HG02610 (cell line): ENCODE measurements around the gene MXI1.
A peak's percentile ranks its signal among the peaks of the same experiment; 100 is the strongest.
"Not testable (repeated sequence)": the region's sequence is repeated elsewhere in the genome, so short reads cannot be mapped to it uniquely, and the experiment has no call there.

ENCODE experiments used
- ATAC-seq: cut with Tn5 transposase; IDR thresholded peaks from one replicate; pipeline ENCODE4 v1.9.1; 2021; ENCODE audit warnings: mild to moderate bottlenecking, moderate library complexity; ENCODE audit not compliant: unreplicated experiment

Gene MXI1

DNA sequence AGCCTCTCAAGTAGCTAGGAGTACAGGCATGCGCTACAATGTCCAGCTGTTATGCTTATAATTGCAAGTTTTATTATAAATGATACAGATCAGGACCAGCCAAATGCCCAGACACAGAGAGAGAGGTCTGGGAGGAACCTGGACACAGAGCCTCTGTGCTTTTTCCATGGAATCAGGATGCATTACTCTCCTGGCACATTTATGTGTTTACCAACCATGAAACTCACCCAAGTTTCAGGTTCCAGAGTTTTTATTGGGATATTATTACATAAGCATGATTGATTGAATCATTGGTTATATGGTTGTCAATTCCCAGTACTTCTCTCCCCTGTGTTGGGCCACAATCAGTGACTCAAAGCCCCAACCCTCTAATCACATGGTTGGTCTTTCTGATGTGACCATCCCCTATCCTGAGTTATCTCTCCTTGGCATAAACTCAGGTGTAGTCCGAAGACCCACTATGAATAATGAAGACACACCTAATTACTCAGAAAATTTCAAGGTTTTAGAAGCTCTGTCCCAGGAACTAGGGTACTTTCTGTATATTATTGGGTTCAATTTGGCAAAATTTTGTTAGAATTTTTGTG is 30.6 kb downstream of the MXI1 start:
- no peak for ATAC-seq

DNA sequence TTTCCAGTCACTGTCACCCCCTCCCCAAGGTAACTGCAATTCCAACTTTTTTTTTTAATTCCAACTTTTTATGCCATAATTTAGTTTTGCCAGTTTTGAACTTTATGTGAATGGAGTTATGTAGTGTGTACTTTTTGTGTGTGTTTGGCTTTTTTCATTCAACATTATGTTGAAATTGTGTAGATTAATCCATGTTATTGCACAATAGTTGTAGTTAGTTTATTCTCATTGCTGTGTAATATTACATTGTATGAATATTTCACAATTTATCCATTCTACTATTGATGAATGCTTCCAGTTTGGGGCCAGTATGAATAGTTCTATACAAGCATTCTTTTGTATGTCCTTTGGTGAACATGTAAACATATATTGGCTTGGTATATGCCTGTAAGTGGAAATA is 32.5 kb downstream of the MXI1 start:
- ATAC-seq = no peak

DNA sequence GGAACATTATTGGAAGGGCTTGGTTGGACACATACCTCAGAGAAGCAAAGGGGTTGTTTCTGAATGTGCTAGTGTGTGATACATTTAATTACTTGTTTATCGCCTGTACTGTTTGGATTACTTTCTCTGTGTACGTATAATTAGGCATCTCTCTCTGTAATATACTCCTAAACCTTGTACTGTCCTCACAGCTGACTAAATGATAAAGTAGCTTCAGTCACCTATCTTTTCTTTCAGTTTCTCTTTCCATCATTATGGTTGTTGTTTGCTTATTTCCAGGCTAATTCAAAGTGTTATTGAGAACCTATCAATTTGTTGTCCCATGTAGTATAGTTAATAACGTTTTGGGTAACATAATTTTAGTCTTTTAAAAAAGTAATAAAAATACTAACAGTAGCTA is 34.0 kb downstream of the MXI1 start:
- ATAC-seq = peak; percentile 77

DNA sequence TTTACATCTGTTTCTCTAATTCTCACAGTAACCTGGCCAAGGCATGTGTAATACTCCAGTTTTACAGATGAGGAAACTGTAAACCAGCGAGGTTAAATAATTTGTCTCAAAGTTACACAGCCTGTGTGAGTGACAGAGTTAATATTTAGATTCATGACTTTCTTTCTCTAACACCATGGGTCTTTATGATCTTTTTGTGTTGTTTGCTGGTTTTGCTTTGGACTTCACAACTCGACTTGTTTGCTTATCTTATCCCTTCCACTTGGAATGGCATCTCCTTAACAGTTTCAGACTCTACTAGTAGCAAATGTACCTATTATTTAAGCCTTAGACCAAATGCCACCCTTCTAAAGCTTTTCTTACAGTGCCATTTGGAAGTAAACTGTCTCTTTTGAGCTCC is 34.4 kb downstream of the MXI1 start:
- peak; percentile 40 for ATAC-seq

DNA sequence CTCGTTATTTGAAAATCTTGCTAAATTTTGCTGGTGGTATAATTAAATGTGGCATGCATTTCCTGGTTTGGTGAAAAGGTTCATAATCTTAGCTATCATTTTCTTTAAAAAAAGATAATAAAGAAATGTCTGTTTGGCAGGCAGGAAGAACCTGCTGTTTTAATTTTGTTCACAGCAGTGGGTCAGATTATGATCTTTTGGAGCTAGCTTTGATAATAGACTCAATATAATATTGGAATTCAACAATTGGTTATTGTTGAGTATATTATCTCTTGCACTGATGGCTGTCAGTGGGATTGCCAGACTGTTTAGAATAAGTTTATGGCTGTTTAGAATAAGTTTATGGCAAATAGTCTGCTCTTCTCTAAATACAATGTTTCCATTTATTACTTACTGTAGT is 35.1 kb downstream of the MXI1 start:
- no peak for ATAC-seq

DNA sequence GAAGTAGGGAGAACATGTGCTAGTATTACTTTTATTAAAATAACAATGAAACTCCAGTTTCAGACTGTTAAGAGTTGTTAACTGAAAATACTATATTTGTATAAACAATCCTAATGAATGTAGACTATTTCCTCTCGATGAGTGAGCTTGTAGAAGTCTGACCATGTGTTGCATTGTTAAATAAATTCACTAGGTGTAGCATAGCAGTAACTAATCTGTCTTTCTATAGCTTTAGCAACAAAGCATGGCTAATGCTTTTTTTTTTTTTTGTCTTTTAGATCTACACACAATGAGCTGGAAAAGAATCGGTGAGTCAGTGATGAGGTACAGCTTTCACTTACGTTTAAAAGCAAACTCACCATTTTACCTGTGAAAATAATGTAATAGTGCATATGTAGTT is 37.1 kb downstream of the MXI1 start:
- ATAC-seq = no peak

DNA sequence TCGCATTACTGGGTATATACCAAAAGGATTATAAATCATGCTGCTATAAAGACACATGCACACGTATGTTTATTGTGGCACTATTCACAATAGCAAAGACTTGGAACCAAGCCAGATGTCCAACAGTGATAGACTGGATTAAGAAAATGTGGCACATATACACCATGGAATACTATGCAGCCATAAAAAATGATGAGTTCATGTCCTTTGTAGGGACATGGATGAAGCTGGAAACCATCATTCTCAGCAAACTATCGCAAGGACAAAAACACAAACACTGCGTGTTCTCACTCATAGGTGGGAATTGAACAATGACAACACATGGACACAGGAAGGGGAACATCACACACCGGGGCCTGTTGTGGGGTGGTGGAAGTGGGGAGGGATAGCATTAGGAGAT is 40.4 kb downstream of the MXI1 start:
- ATAC-seq = not testable (repeated sequence)

DNA sequence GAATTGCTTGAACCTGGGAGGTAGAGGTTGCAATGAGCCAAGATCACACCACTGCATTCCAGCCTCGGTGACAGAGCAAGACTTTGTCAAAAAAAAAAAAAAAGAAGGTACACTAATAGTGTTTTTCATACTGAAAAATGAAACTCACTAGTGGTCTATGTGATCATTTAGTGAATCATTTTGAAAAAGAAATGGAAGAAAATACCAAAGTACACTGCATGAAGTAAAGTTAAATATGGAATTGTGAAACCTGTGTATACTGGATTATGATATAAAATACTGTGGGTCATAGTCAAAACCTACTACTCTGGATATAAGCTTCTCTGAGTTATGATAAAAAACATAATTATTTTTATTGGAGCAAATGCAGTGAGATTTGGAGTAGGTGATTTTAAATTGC is 42.1 kb downstream of the MXI1 start:
- ATAC-seq = peak; percentile 69

DNA sequence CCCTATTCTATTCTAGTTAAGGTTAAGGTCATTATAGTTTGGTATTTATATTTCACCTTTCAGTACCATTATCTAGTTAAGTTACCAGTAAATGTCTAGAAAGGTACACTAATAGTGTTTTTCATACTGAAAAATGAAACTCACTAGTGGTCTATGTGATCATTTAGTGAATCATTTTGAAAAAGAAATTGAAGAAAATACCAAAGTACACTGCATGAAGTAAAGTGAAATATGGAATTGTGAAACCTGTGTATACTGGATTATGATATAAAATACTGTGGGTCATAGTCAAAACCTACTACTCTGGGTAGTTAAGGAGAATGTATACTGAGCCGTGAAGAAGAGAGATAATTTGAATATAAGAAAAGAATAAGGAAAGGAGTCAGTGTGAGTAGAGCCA is 44.0 kb downstream of the MXI1 start:
- peak; percentile 88 for ATAC-seq

DNA sequence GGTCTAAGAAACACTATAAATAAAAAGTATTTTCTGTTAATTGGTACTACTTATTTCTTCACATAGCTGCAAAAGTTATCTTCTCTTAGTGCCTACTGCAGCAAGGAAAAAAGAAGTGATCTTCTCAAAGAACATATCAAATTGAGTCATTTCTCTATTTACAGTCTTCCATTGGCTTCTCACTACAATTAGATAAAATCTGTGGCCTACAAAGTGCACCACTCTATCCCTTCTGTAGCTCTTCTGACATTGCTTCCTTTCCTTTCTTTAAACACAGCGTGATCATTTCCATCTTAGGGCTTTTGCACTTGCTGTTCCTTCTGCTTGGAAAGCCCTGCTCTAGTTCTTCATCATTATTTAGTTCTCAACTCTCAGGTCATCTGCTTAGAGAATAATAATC is 44.7 kb downstream of the MXI1 start:
- no peak for ATAC-seq

DNA sequence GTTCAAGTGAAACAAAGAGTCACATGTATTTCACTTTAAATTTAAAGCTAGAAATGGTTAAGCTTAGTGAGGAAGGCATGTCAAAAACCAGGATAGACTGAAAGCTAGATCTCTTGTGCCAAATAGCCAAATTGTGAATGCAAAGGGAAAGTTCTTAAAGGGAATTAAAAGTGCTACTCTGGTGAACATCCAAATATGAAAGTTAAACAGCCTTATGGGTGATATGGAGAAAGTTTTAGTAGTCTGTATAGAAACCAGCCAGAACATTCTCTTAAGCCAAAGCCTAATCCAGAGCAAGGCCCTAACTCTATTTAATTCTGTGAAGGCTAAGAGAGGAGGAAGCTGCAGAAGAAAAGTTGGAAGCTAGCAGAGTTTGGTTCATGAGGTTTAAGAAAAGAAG is 47.1 kb downstream of the MXI1 start:
- ATAC-seq = no peak

DNA sequence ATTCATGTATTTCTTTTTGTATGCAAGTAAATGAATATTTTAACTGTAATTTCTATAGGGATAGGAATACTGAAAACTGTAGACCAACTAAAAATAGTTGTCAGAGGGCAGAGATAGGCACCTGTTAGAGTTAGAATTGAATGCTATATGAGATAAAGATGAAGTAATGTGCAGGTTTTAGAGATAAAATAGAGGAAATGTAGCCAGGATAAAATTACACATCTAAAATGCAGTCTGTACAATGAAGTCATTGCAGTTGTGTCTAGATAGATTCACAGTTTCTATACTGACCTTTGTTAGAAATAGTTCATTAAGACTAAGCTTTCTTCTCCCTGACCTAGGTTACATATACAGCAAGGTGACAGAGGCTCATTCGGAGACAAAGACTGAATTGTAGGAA is 51.1 kb downstream of the MXI1 start:
- no peak for ATAC-seq

DNA sequence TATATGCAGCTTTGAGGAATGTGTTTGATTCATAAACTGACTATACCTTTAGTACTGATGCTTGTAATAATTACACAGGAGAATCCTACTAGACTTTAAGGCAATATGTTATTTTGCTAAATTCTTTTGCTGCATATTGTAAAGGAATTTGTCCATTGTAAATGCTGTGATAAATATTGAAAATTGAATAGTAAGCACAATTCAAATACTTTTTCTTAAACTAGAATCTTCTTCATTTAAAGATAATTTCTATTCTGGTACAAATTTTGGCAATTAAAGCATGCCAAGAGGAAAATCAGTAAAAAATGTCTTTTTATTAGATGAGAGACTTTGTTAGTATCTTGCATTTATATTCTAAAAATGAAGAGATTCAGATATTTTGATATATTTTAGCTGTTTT is 51.9 kb downstream of the MXI1 start:
- ATAC-seq = no peak

DNA sequence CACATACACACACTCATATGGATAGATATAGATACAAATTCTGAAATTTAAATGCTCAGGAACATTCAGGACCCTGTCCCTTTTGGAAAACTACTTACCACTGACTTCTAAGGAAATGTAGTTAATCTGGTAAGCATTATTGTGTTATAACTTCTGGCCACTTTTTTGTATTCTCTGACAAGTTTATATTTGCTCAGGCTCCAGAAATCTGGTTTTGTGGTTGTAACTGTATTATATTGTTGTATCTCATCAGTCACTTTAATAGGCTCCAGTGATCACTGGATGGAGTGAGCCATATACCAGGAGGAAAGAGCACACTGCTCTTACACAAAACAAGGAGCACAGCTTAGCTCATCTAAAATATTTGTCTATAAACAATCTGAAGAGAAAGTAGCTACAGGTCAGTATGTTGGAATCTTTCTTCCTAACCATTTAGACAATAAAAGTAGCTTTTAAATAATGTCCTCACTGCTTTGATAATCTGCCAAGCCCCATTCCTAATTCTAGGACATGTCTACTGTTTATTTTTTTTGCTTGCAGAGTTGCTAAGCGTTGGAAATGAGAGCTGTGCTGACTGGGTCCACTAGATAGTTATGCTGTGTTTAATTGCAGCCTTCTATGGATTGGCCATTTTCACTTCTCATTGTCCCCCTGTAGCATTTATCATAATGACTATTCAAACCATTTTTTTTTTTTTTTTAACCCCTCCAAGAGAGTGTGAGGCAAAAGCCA is 53.5 kb downstream of the MXI1 start:
- ATAC-seq = no peak

DNA sequence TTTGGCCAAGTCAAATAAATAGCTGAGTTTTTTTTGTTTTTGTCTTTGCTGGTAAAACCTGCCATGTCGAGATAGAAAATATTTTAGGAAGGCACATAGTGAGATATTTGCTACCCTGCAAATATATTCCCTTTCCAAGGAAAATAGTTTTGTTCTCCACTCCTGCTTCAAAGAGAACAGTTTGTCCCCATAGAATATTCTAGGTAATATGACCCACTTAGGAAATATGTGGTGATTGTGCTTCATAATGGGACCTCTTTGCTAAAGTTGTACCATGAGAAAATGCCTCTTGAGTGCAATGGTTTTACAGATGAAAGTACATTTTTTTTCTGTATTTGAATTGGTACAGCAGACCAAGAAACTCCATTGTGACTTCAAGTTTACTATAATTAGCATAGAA is 55.8 kb downstream of the MXI1 start:
- ATAC-seq = no peak

DNA sequence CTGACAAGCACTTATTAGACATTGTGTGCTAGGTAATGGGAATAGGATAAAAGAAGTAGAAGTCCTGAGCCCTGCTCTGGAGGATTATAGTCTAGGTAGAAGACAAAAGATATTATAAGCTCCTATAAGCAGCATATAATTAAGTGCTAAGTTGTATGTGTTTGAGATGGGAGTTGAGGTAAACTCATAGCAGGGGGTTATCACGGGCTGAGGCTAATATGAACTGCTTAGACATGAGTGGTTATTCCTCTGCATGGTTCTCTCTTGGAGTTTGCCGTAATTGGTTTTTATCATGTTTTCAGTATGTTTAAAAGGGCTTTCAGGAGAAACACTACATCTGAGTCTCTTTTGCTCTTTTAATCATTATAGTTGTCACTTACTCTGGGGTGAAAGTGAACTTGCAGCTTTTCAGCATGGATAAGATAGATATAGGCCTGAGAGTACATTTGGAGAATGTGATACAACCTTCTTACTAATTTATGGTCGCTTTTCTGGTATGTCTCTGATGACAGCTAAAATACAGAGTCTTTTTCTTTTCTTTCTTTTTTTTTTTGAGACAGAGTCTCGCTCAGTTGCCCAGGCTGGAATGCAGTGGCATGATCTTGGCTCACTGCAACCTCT is 58.3 kb downstream of the MXI1 start:
- no peak for ATAC-seq

DNA sequence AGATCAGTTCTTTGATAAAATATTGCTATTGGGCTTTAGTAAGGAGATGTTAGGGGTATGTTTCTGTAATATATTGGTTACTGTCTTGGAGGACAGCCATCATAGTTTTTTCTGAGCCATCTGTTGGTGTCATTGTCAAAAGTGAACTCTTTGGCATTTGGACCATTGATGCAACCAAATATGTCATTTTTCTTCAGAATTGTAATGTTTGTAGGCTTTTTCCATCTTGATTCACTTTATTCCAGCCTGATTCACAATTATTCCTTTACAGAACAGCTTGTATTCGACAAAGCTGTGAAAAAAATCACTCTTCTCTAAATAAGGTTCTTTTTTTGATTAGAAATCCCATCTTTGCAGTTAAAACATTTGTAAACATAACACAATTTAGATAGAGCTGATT is 59.9 kb downstream of the MXI1 start:
- ATAC-seq = no peak

DNA sequence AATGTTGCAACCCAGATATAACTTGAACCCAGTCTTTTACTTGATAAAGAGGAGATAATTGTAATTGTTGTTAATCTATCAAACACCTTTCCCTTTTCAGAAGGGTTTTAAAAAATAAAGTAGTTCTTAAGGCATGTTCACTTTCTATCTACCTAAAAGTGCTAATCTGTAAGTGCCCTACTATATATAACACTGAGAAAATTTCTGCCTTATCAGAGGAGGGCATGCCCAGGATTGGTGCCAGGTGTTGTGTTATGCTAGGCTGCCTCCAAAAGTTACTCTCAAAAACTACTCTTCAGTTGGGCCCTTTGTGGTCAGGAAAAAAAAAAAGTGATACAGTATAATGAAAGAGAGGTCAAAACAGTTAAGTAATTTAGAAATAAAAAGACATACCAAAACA is 61.0 kb downstream of the MXI1 start:
- ATAC-seq = no peak

DNA sequence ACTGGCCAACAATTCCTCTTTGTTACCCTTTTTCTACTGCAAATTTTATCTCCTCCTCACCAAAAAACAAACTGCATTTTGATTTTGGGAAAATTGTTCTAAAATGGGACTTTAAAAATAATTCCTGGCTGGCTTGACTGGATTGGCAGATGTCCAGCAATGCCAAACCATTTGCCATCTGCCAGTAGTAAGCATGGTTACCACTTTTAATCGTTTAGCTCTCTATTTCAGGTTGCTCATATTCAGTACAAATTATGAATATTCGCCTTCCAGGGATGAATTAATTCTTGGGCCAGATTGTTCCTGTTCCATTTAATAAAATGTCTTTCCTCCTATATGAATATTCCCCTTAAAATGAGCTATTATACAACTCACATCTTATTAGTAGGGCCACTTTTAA is 61.6 kb downstream of the MXI1 start:
- ATAC-seq = no peak

DNA sequence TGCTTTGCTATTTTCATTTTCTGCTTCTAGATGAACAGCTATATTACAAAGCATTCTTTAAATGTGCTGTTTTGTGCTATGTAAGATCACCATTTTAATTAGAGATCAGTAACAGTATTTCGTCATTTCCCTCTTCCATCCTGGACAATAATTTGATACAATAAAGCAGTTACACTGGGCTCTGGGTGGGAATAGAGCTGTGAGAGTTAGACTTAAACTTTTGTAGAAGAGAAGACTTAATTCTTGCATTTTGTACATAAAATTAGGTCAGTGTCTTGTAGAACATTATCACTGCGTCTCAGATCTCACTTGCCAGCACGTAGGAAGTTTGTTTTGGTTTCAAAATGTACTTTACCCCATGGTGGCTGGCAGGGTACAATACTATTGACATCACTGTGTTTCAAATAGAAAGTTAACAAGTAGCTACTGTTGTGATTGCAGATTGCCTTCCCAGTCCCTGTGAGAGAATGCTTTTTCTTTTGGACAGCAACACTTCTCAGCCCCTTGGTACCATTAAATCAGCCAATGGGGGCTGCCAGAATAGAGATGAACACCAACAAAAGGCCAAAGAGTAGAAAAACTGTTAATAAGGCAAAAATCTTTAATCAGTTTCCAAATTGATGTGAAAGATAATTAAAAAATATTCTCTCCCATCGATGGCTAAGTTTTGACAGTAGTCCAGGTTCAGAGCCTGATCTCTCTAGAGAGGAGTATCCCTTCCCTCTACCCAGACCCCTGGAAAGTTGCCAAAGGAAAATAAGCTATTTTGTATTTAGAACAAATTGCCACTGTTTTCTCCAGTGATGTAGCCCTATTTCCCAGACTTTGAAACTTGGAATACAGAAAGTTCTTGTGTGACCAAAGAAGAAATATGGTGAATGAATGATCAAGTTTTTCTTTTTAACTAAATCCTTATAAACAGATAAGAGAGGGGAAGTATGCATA is 62.2 kb downstream of the MXI1 start:
- ATAC-seq = peak; percentile 42

DNA sequence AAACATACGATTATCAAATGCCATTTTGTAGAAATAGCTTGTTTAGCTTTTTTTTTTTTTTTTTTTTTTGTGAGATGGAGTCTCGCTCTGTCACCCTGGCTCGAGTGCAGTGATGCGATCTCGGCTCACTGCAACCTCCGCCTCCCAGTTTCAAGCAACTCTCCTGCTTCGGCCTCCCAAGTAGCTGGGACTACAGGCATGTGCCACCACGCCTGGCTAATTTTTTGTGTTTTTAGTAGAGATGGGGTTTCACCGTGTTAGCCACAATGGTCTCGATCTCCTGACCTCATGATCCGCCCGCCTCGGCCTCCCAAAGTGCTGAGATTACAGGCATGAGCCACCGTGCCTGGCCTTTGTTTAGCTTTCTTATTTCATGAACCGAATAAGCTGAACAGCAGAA is 65.6 kb downstream of the MXI1 start:
- peak; percentile 26 for ATAC-seq
